MM.1S (cell line): ENCODE results near the gene ITPRIPL2.

ENCODE experiments used
- DNase-seq: peaks from one replicate; pipeline ENCODE4 v3.0.0-alpha.2; 2015
- H2AFZ ChIP-seq: fragments of 300-600 bp; sonication (generic); 2 replicates; pipeline ENCODE4 v1.6.0; 2016; ENCODE audit warnings: antibody characterized with exemption, low read length
- H3F3A ChIP-seq: fragments of 300-600 bp; sonication (generic); 2 replicates; pipeline ENCODE4 v1.6.1; 2016; ENCODE audit warnings: mild to moderate bottlenecking, antibody characterized with exemption, low read length, moderate library complexity, mixed read lengths; ENCODE audit not compliant: insufficient read depth
- H3K27ac ChIP-seq: fragments of 300-600 bp; sonication (generic); 2 replicates; pipeline ENCODE4 v1.5.1; 2016; ENCODE audit warnings: mild to moderate bottlenecking, low read length
- H3K27me3 ChIP-seq: fragments of 300-600 bp; sonication (generic); replicated peaks from 2 replicates; pipeline ENCODE4 v1.6.0; 2016; ENCODE audit warnings: low read length; ENCODE audit not compliant: insufficient read depth
- H3K36me3 ChIP-seq: fragments of 300-600 bp; sonication (generic); replicated peaks from 2 replicates; pipeline ENCODE4 v1.6.1; 2016; ENCODE audit warnings: mild to moderate bottlenecking, low read length, mixed read lengths; ENCODE audit not compliant: insufficient read depth
- H3K4me1 ChIP-seq: fragments of 300-600 bp; sonication (generic); 2 replicates; pipeline ENCODE4 v1.6.1; 2016; ENCODE audit warnings: low read length, mixed read lengths
- H3K4me2 ChIP-seq: fragments of 300-600 bp; sonication (generic); 2 replicates; pipeline ENCODE4 v1.6.0; 2016; ENCODE audit warnings: low read depth, low read length
- H3K4me3 ChIP-seq: fragments of 300-600 bp; sonication (generic); 2 replicates; pipeline ENCODE4 v1.5.1; 2016; ENCODE audit warnings: low read length, mixed read lengths
- H3K79me2 ChIP-seq: fragments of 300-600 bp; sonication (generic); 2 replicates; pipeline ENCODE4 v1.6.1; 2016; ENCODE audit warnings: mixed run types, low read length, mixed read lengths
- H3K9ac ChIP-seq: fragments of 300-600 bp; sonication (generic); 2 replicates; pipeline ENCODE4 v1.6.1; 2016; ENCODE audit warnings: low read length, mixed read lengths
- H3K9me2 ChIP-seq: fragments of 300-600 bp; sonication (generic); replicated peaks from 2 replicates; pipeline ENCODE4 v1.6.1; 2016; ENCODE audit warnings: mild to moderate bottlenecking, low read length, mixed read lengths; ENCODE audit not compliant: insufficient read depth
- H3K9me3 ChIP-seq: fragments of 300-600 bp; sonication (generic); replicated peaks from 2 replicates; pipeline ENCODE4 v1.6.1; 2016; ENCODE audit warnings: mild to moderate bottlenecking, low read length, mixed read lengths; ENCODE audit not compliant: insufficient read depth
- H4K20me1 ChIP-seq: fragments of 300-600 bp; sonication (generic); 2 replicates; pipeline ENCODE4 v1.6.1; 2016; ENCODE audit warnings: mild to moderate bottlenecking, low read length, moderate library complexity, mixed read lengths; ENCODE audit not compliant: insufficient read depth
- CTCF ChIP-seq: fragments of 300-600 bp; sonication (generic); IDR thresholded peaks from 2 replicates; pipeline ENCODE4 v1.5.1; 2016; ENCODE audit warnings: antibody characterized with exemption, low read length, mixed read lengths
- EZH2 ChIP-seq: fragments of 300-600 bp; sonication (generic); optimal IDR thresholded peaks from 2 replicates; pipeline ENCODE3; 2017; ENCODE audit warnings: low read depth, mild to moderate bottlenecking, antibody characterized with exemption, low read length, mixed read lengths
- EZH2phosphoT487 ChIP-seq: fragments of 300-600 bp; sonication (generic); IDR thresholded peaks from 2 replicates; pipeline ENCODE4 v1.6.1; 2018; ENCODE audit warnings: antibody characterized with exemption, low read length

ITPRIPL2 gene

GRCh38 chr16:19119564-19119963, 5.8 kb downstream of the ITPRIPL2 start:
- H3K27me3 ChIP-seq = no peaks in the 10 kb centered on the region
- H2AFZ ChIP-seq = peak overlapping the region; percentile 78; the same call in 1 of the 2 replicates
- H3K9me3 ChIP-seq = no peaks in the 10 kb centered on the region
- no peaks in the 10 kb centered on the region for H4K20me1 ChIP-seq
- no peak for DNase-seq
- H3K4me2 ChIP-seq = peak overlapping the region; percentile 46; the same call in 1 of the 2 replicates
- no peak for TF ChIP-seq EZH2
- no peak for TF ChIP-seq EZH2phosphoT487
- no peak for TF ChIP-seq CTCF
- no peaks in the 10 kb centered on the region for H3F3A ChIP-seq
- H3K9ac ChIP-seq = peak overlapping the region; percentile 8; the same call in 1 of the 2 replicates
- H3K9me2 ChIP-seq = no peaks in the 10 kb centered on the region
- H3K4me3 ChIP-seq = no peak overlapping the region
- H3K36me3 ChIP-seq = no peaks in the 10 kb centered on the region
- H3K4me1 ChIP-seq = no peaks in the 10 kb centered on the region
- no peak overlapping the region for H3K27ac ChIP-seq
- H3K79me2 ChIP-seq = no peaks in the 10 kb centered on the region

GRCh38 chr16:19123535-19124178, 9.9 kb downstream of the ITPRIPL2 start:
- no peak overlapping the region for H3K9ac ChIP-seq
- no peaks in the 10 kb centered on the region for H3K4me1 ChIP-seq
- no peaks in the 10 kb centered on the region for H3K9me2 ChIP-seq
- no peak overlapping the region for H3K27ac ChIP-seq
- no peaks in the 10 kb centered on the region for H4K20me1 ChIP-seq
- H2AFZ ChIP-seq = no peak overlapping the region
- no peaks in the 10 kb centered on the region for H3K79me2 ChIP-seq
- no peak overlapping the region for H3K4me3 ChIP-seq
- DNase-seq = no peak
- no peaks in the 10 kb centered on the region for H3K36me3 ChIP-seq
- H3K27me3 ChIP-seq = no peaks in the 10 kb centered on the region
- TF ChIP-seq EZH2 (no peak), CTCF (no peak), EZH2phosphoT487 (no peak)
- H3F3A ChIP-seq = no peaks in the 10 kb centered on the region
- H3K4me2 ChIP-seq = no peak overlapping the region
- H3K9me3 ChIP-seq = no peaks in the 10 kb centered on the region

- H3K4me3 ChIP-seq = no peak overlapping the region
- no peaks in the 10 kb centered on the region for H3K27me3 ChIP-seq
- TF ChIP-seq EZH2phosphoT487 (no peak), CTCF (no peak), EZH2 (no peak)
- H4K20me1 ChIP-seq = no peaks in the 10 kb centered on the region
- no peaks in the 10 kb centered on the region for H3F3A ChIP-seq
- H3K27ac ChIP-seq = no peak overlapping the region
- H3K9me2 ChIP-seq = no peaks in the 10 kb centered on the region
- no peaks in the 10 kb centered on the region for H3K4me1 ChIP-seq
- no peak overlapping the region for H2AFZ ChIP-seq
- no peak for DNase-seq
- H3K36me3 ChIP-seq = no peaks in the 10 kb centered on the region
- H3K9me3 ChIP-seq = no peaks in the 10 kb centered on the region
- no peak overlapping the region for H3K4me2 ChIP-seq
- H3K79me2 ChIP-seq = no peaks in the 10 kb centered on the region
- no peak overlapping the region for H3K9ac ChIP-seq
These were observed 12.5 kb downstream of the ITPRIPL2 start for GRCh38 chr16:19126300-19126699.
